DLD1 (cell line): ENCODE measurements around the gene HTR3D.
"Not testable (repeated sequence)": the region's sequence is repeated elsewhere in the genome, so short reads cannot be mapped to it uniquely, and the experiment has no call there.

ENCODE experiments used
- in situ Hi-C: cut with HindIII; loops from 2 replicates; pipeline ENCODE4 v1.10.0; 2017; ENCODE audit warnings: low sequenced_read_pairs

HTR3D gene, protein sequence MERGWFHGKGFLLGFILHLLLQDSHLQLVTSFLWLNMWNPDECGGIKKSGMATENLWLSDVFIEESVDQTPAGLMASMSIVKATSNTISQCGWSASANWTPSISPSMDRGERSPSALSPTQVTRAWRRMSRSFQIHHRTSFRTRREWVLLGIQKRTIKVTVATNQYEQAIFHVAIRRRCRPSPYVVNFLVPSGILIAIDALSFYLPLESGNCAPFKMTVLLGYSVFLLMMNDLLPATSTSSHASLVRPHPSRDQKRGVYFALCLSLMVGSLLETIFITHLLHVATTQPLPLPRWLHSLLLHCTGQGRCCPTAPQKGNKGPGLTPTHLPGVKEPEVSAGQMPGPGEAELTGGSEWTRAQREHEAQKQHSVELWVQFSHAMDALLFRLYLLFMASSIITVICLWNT

GRCh38 chr3:184031187-184031792, at the start of gene HTR3D:
Gene HTR3D, plus strand, starts transcription at chr3:184031742. Its CDS starts 0 bp downstream, at chr3:184031742.
- in situ Hi-C loops, result no loop called here

DNA sequence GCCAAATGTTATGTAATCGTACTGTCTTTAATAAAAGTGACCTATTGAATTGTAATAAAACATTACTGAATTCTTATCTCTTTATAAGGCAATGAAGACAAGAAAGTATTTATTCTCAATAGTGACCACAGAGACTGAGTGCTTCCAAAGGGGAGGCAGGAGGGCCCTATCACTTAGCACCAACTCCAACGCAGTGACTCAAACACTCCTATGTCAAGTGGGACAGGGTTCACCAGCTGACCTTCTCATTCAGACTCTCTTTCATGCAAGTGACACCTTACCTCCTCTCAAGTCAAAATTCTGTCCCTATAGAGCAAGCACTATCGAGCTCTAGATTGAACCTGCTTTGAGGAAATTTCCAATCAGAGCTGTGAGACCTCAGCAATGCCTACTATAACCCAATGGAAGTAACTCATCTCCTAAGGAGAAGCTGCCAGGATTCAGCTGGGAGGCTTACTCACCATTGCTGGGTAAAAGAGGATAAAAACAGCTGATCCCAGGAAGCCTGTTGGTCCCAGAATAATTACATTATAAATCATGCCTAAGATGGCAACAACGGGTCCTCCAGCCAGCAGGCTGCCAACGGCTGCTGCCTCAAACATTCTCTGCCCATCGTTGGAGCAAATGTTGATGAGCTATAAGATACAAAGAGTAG, 49.4 kb upstream of the HTR3D start:
- in situ Hi-C loops, result no loop called here

DNA sequence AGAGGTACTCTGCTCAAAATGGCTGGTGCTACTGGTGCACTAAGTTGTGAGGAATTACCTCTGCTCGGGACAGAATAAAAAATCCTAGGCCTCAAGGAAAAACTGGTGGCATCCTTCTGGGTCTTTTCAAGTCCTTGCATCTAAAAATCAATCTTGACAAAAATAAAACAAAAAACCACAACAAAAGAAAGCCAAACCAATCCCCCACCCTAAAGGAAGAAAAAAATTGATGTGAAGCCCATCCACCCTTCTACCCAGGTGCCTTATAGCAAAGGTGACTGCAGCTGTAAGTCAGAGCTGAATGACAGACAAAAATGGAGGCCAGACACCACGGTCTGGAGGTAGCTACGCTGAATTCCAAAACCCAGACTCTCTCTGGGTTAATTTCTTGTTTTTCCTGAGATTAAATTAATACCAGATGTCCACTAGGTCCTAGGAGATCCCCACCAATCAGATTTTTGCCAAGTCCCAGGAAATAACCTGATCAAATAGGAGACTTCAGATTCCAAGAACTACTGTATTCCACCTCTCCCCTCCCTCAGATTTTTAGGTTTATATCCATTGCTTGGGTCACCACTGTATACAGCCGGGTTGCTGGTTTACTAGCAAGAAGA, 47.3 kb upstream of the HTR3D start:
- in situ Hi-C loops, result no loop called here

GRCh38 chr3:183984749-183985729, 46.5 kb upstream of the HTR3D start:
- in situ Hi-C loops, result no loop called here

- in situ Hi-C loops, result no loop called here
Observed at GRCh38 chr3:183987000-183987600, 44.4 kb upstream of the HTR3D start.

DNA sequence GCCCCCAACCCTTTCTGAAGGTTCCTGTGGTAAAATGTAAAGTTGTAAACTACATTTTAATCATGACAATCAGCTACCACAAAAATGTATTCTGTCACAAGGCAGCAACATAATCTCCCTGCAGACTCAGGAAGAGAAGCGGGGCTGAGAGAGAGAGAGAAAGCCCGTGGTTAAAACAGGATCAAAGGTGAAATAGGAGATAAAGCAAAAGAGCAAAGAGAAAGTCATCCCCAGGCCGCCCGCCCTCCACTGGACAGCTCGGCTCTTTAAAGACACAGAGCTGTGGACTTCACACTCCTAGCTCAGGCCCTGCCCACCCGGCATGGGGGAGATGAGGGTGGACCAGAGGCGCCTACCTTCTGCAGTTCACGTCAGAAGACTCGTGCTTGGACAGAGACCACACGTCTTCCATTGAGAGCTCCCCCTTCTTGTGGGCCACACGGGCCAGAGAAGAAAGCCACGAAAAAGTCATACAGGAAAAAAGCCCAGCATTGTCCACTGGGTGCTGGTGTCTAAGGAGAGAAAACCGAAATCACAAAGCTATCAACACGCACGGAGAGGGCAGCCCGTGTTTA, 43.2 kb upstream of the HTR3D start:
- in situ Hi-C loops, result no loop called here

- in situ Hi-C loops, result no loop called here
Observed at GRCh38 chr3:183991403-183991802, 40.1 kb upstream of the HTR3D start.

DNA sequence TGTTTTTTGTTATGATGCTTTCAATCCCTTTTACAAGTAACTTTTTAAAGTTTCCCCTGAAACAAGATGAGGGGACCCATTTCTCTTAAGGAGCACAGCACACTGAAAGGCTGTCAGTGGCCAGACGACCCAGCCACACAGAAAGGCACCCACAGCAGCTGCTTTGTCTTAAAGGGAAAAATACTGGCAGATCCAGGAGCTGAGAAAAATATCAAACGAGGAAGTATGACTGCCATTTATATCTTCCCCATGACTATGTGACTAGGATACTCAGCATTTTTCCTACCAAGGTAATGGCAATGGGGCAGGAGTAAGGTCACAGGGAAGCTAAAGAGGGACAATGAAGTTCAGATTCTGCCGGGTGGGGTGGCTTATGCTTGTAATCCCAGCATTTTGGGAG, 29.8 kb upstream of the HTR3D start:
- in situ Hi-C loops, result no loop called here

- in situ Hi-C loops, result no loop called here
Observed at GRCh38 chr3:184002469-184002868, 29.1 kb upstream of the HTR3D start.

- in situ Hi-C loops, result no loop called here
Observed at GRCh38 chr3:184003187-184003967, 28.2 kb upstream of the HTR3D start.

- in situ Hi-C loops, result no loop called here
Observed at GRCh38 chr3:184004476-184004875, 27.1 kb upstream of the HTR3D start.

GRCh38 chr3:184005941-184006507, 25.5 kb upstream of the HTR3D start:
- in situ Hi-C loops, result no loop called here

GRCh38 chr3:184007143-184007813, 24.3 kb upstream of the HTR3D start:
- in situ Hi-C loops, result not testable (repeated sequence)

- in situ Hi-C loops, result no loop called here
Observed at GRCh38 chr3:184008161-184008560, 23.4 kb upstream of the HTR3D start.

DNA sequence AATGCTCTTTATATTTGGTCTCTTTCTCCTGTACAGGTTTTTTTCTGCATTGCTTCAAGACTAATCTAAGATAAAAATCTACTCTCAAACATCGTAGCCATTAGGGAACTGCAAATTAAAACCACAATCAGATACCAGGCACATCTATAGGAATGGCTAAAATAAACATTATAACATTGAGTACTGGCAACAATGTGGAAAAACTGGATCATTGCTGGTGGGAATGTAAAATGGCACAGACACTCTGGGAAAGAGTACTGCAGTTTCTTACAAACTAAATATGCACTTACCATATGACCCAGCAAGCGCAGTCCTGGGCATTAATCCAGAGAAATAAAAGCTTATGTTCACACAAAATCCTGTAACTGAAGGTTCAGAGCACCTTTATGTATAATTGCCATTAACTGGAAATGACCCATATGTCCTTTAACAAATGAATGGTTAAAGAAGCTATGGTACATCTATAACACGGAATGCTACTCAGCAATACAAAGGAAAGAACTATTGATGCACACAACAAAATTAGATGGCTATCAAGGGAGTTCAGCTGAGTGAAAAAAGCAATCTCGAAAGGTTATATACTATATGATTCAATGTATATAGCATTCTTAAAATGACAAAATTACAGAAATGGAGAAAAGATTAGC, 20.2 kb upstream of the HTR3D start:
- in situ Hi-C loops, result loop anchor here (10.0 kb wide), 1 partner anchor 117 kb away; no protein-coding TSS in a partner anchor

DNA sequence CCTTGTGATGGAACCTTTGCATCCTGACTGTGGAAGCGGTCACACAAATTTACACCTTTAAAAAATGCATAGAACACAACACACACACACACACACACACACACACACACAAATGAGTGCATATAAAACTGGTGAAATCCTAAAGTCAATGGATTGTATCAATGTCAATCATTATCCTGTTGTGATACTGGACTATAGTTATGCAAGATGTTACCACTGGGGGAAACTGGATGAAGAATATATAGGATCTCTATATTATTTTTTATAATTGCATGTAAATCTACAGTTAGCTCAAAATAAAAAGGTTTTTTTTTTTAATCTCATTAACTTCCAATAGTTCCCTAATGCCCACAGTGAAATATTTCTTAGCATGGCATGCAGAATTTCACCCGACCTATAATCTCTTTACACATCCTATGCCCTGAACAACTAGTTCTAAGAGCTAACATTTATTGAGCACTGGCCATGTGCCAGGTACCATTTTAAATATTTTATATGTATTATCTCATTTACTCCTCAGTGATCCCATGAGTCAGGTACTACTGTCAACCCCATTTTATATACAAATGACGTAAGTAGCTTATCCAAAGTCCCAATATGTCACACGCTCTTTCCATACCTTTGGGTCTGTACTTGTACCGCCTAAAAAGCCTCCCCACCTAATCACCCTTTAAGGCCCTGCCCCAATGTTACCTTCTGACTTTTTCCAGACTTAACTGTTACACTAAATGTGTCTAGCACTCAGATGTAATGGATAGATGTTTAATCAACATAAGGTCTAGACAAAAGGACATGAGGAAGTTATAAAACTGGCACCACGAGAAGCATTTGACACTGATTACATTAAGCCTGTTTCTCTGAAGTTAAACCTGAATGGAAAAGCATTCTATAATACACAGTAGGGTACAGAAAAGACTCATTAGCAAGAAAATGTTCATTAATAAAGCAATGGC, 19.3 kb upstream of the HTR3D start:
- in situ Hi-C loops, result loop anchor here (10.0 kb wide), 1 partner anchor 117 kb away; no protein-coding TSS in a partner anchor
